HAP-1 (cell line): Measurements from ENCODE around the gene S100A9.
"Not testable (repeated sequence)": the region's sequence is repeated elsewhere in the genome, so short reads cannot be mapped to it uniquely, and the experiment has no call there.

Source experiments
- DNase-seq, 2 experiments: peaks; one replicate each; pipeline ENCODE4 v3.0.0-alpha.2; 2016 to 2020; ENCODE audit warnings: low spot score in 2 of 2
- H3K27me3 ChIP-seq: fragments of 250-450 bp; sonication (Bioruptor Pico); 2 replicates; pipeline ENCODE4 v1.5.1; 2020; ENCODE audit warnings: low read depth, mild to moderate bottlenecking, moderate library complexity
- H3K36me3 ChIP-seq: fragments of 250-450 bp; sonication (Bioruptor Pico); replicated peaks from 2 replicates; pipeline ENCODE4 v1.5.1; 2020; ENCODE audit warnings: mild to moderate bottlenecking
- H3K4me1 ChIP-seq: fragments of 250-450 bp; sonication (Bioruptor Pico); 2 replicates; pipeline ENCODE4 v1.5.1; 2020; ENCODE audit warnings: mild to moderate bottlenecking
- H3K4me3 ChIP-seq: fragments of 250-450 bp; sonication (Bioruptor Pico); 2 replicates; pipeline ENCODE4 v1.5.1; 2020; ENCODE audit warnings: mild to moderate bottlenecking, moderate library complexity
- H3K9me3 ChIP-seq: fragments of 250-450 bp; sonication (Bioruptor Pico); 2 replicates; pipeline ENCODE4 v1.5.1; 2020; ENCODE audit warnings: mild to moderate bottlenecking, moderate library complexity
- in situ Hi-C: fragments of 300-500 bp; cut with MboI; formaldehyde crosslinking; loops from 3 replicates; pipeline ENCODE4 v1.14.3; 2020; ENCODE audit warnings: low sequenced_read_pairs, inconsistent platforms, mixed read lengths

Gene S100A9

GRCh38 chr1:153403421-153404085, 45.9 kb downstream of the S100A9 start:
- 0 out of 2 replicates have a peak, but pooled peaks cover 6% of the 10 kb centered on the region for H3K27me3 ChIP-seq
- in situ Hi-C loops: no loop called here
- no peak for DNase-seq

GRCh38 chr1:153404086-153404635, 46.5 kb downstream of the S100A9 start:
- H3K27me3 ChIP-seq: 0 out of 2 replicates have a peak, but pooled peaks cover 6% of the 10 kb centered on the region
- in situ Hi-C loops: no loop called here
- no peak for DNase-seq

More at GRCh38 chr1:153403421-153404085, 45.9 kb downstream of the S100A9 start:
- Histone ChIP-seq H3K9me3 (no peaks in the 10 kb centered on the region), H3K4me3 (no peak overlapping the region), H3K36me3 (no peaks in the 10 kb centered on the region), H3K4me1 (no peaks in the 10 kb centered on the region)

GRCh38 chr1:153404768-153405167, 47.1 kb downstream of the S100A9 start:
- no peaks in the 10 kb centered on the region for H3K36me3 ChIP-seq
- H3K27me3 ChIP-seq: peaks cover 6% of the 10 kb centered on the region; the same call in 1 of the 2 replicates
- peak in 1 of 2 experiments; percentile 61 for DNase-seq
- no peak overlapping the region for H3K4me3 ChIP-seq
- no peaks in the 10 kb centered on the region for H3K4me1 ChIP-seq
- in situ Hi-C loops: no loop called here
- no peaks in the 10 kb centered on the region for H3K9me3 ChIP-seq

More at GRCh38 chr1:153404086-153404635, 46.5 kb downstream of the S100A9 start:
- no peak overlapping the region for H3K4me3 ChIP-seq
- H3K36me3 ChIP-seq: no peaks in the 10 kb centered on the region
- H3K4me1 ChIP-seq: no peaks in the 10 kb centered on the region
- H3K9me3 ChIP-seq: no peaks in the 10 kb centered on the region

GRCh38 chr1:153405825-153406599, 48.4 kb downstream of the S100A9 start:
- in situ Hi-C loops, DNase-seq, H3K9me3 ChIP-seq, H3K36me3 ChIP-seq, H3K4me3 ChIP-seq, H3K4me1 ChIP-seq, H3K27me3 ChIP-seq: not testable (repeated sequence)

- in situ Hi-C loops, DNase-seq, H3K36me3 ChIP-seq, H3K27me3 ChIP-seq, H3K4me3 ChIP-seq, H3K4me1 ChIP-seq, H3K9me3 ChIP-seq: not testable (repeated sequence)
Observed at GRCh38 chr1:153407274-153407673, 49.6 kb downstream of the S100A9 start.
